ENCODE results near the gene KDSR.

Gene KDSR

DNA sequence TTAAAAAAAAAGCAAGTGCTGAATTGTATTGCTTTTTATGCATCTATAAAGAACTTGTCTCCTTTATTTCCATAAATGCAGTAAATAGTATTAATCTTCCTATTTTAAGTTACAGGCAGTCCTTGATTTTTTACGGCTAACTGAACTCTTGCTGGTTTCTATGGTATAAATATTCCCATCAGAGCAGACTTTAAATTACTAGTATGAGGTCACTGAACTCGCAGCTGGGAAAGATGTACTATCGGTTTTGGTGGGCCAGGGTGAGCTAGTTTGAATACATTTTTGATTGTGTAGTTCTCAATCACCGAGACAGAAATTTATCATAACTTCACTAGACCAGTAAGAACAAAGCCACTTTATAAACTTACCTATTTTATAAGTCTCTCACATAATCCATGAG, 20.9 kb upstream of the KDSR start:
- Histone ChIP-seq H3K4me3 (ENCODE audit: low read depth, low read length) (no peak overlapping the region), H3K4me1 (no peaks in the 10 kb centered on the region), H3K36me3 (no peaks in the 10 kb centered on the region), H3K27me3 (no peaks in the 10 kb centered on the region), H3K9me3 (no peaks in the 10 kb centered on the region)
- no peak for DNase-seq
- TF ChIP-seq CTCF (IDR thresholded peaks at IDR 0.05; ENCODE audit: low read depth, low read length): no peak

DNA sequence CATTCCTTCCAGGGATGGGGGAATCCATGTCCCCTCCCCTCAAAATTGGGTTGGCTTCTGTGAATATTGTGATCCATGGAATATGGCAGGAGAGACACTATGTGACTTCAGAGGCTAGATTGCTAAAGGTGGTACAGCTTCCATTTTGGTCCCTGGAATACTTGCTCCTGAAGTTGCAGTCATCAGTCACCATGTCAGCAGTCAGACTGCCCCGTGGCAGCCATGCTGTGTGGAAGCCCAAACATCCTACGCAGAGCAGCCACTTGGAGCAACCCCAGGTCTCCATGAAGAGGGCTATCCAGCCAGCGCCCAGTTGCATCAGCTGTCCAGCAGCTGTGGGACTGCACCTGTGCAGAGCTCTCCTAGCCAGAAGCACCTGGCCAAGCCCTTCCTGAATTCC, 15.8 kb upstream of the KDSR start:
- no peak for TF ChIP-seq CTCF (IDR thresholded peaks at IDR 0.05; ENCODE audit: low read depth, low read length)
- no peaks in the 10 kb centered on the region for H3K36me3 ChIP-seq
- no peaks in the 10 kb centered on the region for H3K27me3 ChIP-seq
- H3K4me1 ChIP-seq: no peaks in the 10 kb centered on the region
- DNase-seq: no peak
- no peaks in the 10 kb centered on the region for H3K9me3 ChIP-seq
- no peak overlapping the region for H3K4me3 ChIP-seq (ENCODE audit: low read depth, low read length)

DNA sequence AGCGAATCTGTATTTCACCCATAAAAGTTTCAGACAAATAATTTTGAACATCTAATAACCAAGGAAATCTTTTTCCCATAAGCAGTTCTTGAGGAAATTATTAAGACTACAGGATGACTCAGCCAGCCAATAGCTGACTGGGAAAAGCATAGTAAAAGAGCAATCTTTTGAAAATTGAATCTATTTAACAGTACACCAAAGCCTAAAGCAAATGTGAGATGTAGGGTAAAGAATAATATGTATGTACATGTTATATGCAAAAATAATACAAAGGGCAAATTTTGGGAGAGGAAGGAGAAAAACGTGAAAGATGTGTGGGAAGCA, 12.6 kb upstream of the KDSR start:
- no peak for TF ChIP-seq CTCF (IDR thresholded peaks at IDR 0.05; ENCODE audit: low read depth, low read length)
- Histone ChIP-seq H3K9me3 (no peaks in the 10 kb centered on the region), H3K4me1 (no peaks in the 10 kb centered on the region), H3K36me3 (no peaks in the 10 kb centered on the region), H3K4me3 (ENCODE audit: low read depth, low read length) (no peak overlapping the region), H3K27me3 (no peaks in the 10 kb centered on the region)
- DNase-seq: no peak

DNA sequence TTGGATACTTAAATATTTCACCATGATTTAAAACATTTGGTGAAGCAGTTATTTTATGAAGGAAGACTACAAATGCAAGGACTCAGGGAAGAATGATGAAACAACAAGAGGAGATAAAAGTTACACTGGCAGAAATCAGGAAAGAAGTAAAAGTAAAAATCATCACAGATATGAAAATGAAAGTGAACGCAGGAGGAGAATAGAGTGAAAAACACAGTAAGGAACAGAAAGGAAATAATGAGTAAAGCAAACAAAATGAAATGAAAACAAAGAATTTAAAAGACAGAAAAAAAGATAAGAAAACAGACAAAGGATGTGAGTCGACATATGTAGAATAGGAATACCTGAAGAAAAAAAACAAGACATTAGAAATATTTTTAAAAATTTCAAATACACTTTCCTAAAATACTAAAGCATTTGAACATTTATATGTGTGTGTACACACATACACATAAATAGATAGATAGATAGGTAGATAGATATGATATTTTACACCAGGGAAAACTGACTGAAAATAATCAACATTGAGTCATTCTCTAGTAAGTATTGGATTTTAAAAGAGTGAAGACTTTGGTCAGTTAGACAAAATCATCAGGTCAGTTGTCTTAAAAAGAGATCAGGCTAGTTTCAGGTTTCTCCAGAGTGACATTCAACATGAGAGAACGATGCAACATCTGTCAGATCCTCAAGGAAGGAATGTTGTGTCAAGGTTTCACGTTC, 12.1 kb upstream of the KDSR start:
- no peak for DNase-seq
- Histone ChIP-seq H3K27me3 (no peaks in the 10 kb centered on the region), H3K4me3 (ENCODE audit: low read depth, low read length) (no peak overlapping the region), H3K36me3 (no peaks in the 10 kb centered on the region), H3K9me3 (no peaks in the 10 kb centered on the region), H3K4me1 (no peaks in the 10 kb centered on the region)
- no peak for TF ChIP-seq CTCF (IDR thresholded peaks at IDR 0.05; ENCODE audit: low read depth, low read length)

- H3K4me3 ChIP-seq (ENCODE audit: low read depth, low read length): no peak overlapping the region
- TF ChIP-seq CTCF (IDR thresholded peaks at IDR 0.05; ENCODE audit: low read depth, low read length): no peak
- no peaks in the 10 kb centered on the region for H3K27me3 ChIP-seq
- no peaks in the 10 kb centered on the region for H3K4me1 ChIP-seq
- no peak for DNase-seq
- no peaks in the 10 kb centered on the region for H3K9me3 ChIP-seq
- no peaks in the 10 kb centered on the region for H3K36me3 ChIP-seq
These were observed 10.4 kb upstream of the KDSR start for GRCh38 chr18:63377275-63377980.

DNA sequence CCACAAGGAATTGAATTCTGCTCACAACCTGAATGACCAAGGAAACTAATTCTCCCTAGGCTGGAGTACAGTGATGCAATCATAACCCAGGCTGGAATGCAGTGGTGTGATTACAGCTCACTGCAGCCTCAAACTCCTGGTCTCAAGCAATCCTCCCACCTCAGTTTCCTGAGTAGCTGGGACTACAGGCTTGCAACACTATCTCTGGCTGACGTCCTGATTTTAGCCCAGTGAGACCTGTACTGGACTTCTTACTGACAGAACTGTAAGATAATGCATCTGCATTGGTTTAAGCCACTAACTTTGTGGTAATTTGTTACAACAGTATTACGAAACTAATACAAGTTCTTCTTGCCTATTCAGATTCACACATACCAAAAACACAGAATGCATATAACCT, 9.5 kb upstream of the KDSR start:
- no peak for DNase-seq
- no peaks in the 10 kb centered on the region for H3K9me3 ChIP-seq
- H3K27me3 ChIP-seq: no peaks in the 10 kb centered on the region
- no peaks in the 10 kb centered on the region for H3K36me3 ChIP-seq
- no peak overlapping the region for H3K4me3 ChIP-seq (ENCODE audit: low read depth, low read length)
- H3K4me1 ChIP-seq: no peaks in the 10 kb centered on the region
- no peak for TF ChIP-seq CTCF (IDR thresholded peaks at IDR 0.05; ENCODE audit: low read depth, low read length)

Data from BE2C (cell line).